H9 (cell line): ENCODE measurements around the gene GRM1. TPM values are rescaled to one million over a fixed set of nuclear protein-coding genes. Genes with fewer than 3 reads are reported as not detected.

ENCODE experiments used
- DNase-seq: peaks from one replicate; pipeline ENCODE4 v3.0.0-alpha.2; 2017
- H2AFZ ChIP-seq: one replicate; pipeline ENCODE4 v1.6.1; 2013; ENCODE audit warnings: mild to moderate bottlenecking, low read length, control low read depth, moderate library complexity
- H2AK5ac ChIP-seq: 2 replicates; pipeline ENCODE4 v1.6.1; 2013; ENCODE audit warnings: low read length, control low read depth, mixed read lengths; ENCODE audit not compliant: insufficient read length
- H2BK120ac ChIP-seq: one replicate; pipeline ENCODE4 v1.6.1; 2013; ENCODE audit warnings: low read depth, mild to moderate bottlenecking, low read length, control low read depth, inconsistent platforms; ENCODE audit not compliant: poor library complexity, severe bottlenecking
- H2BK12ac ChIP-seq: 2 replicates; pipeline ENCODE4 v1.6.1; 2013; ENCODE audit warnings: low read length, control low read depth, mixed read lengths, low read depth; ENCODE audit not compliant: insufficient read length
- H2BK15ac ChIP-seq: 2 replicates; pipeline ENCODE4 v1.6.1; 2013; ENCODE audit warnings: low read depth, low read length, control low read depth
- H2BK20ac ChIP-seq: one replicate; pipeline ENCODE4 v1.6.1; 2013; ENCODE audit warnings: low read depth, mild to moderate bottlenecking, low read length, control low read depth, inconsistent platforms; ENCODE audit not compliant: poor library complexity, severe bottlenecking
- H2BK5ac ChIP-seq: 2 replicates; pipeline ENCODE4 v1.6.1; 2013; ENCODE audit warnings: low read length, control low read depth, mixed read lengths; ENCODE audit not compliant: insufficient read length
- H3K14ac ChIP-seq: 2 replicates; pipeline ENCODE4 v1.6.1; 2013; ENCODE audit warnings: low read length, control low read depth; ENCODE audit not compliant: insufficient read depth
- H3K18ac ChIP-seq: 2 replicates; pipeline ENCODE4 v1.6.1; 2013; ENCODE audit warnings: low read depth, mild to moderate bottlenecking, mixed read lengths, low read length, control low read depth; ENCODE audit not compliant: insufficient read length
- H3K23ac ChIP-seq: 2 replicates; pipeline ENCODE4 v1.6.1; 2013; ENCODE audit warnings: low read length, control low read depth, mixed read lengths, low read depth; ENCODE audit not compliant: insufficient read length
- H3K23me2 ChIP-seq: 2 replicates; pipeline ENCODE4 v1.6.1; 2013; ENCODE audit warnings: low read depth, mild to moderate bottlenecking, mixed read lengths, low read length, control low read depth; ENCODE audit not compliant: insufficient read length, poor library complexity, severe bottlenecking
- H3K27ac ChIP-seq: 2 replicates; pipeline ENCODE4 v1.5.1; 2013; ENCODE audit warnings: low read length, control low read depth, mixed read lengths, low read depth; ENCODE audit not compliant: insufficient read length
- H3K27me3 ChIP-seq: 2 replicates; pipeline ENCODE4 v1.6.1; 2013; ENCODE audit warnings: low read length, control low read depth, inconsistent platforms; ENCODE audit not compliant: insufficient read depth
- H3K4ac ChIP-seq: 2 replicates; pipeline ENCODE4 v1.6.1; 2013; ENCODE audit warnings: low read depth, mild to moderate bottlenecking, control low read depth, inconsistent platforms, low read length, moderate library complexity
- H3K4me1 ChIP-seq: 2 replicates; pipeline ENCODE4 v1.6.1; 2013; ENCODE audit warnings: low read length, control low read depth, inconsistent platforms; ENCODE audit not compliant: insufficient read depth
- H3K4me2 ChIP-seq: 2 replicates; pipeline ENCODE4 v1.6.1; 2013; ENCODE audit warnings: low read length, control low read depth, mixed read lengths; ENCODE audit not compliant: insufficient read length, insufficient read depth
- H3K56ac ChIP-seq: 2 replicates; pipeline ENCODE4 v1.6.1; 2013; ENCODE audit warnings: low read depth, mild to moderate bottlenecking, mixed read lengths, low read length, control low read depth; ENCODE audit not compliant: insufficient read length
- H3K79me1 ChIP-seq: 2 replicates; pipeline ENCODE4 v1.6.1; 2013; ENCODE audit warnings: low read depth, mild to moderate bottlenecking, moderate library complexity, low read length, control low read depth, inconsistent platforms; ENCODE audit not compliant: insufficient read depth, poor library complexity, severe bottlenecking
- H3K79me2 ChIP-seq: 2 replicates; pipeline ENCODE4 v1.6.1; 2013; ENCODE audit warnings: low read length, control low read depth, inconsistent platforms; ENCODE audit not compliant: insufficient read depth
- H3K9ac ChIP-seq: 2 replicates; pipeline ENCODE4 v1.6.1; 2013; ENCODE audit warnings: low read length, control low read depth, mixed read lengths; ENCODE audit not compliant: insufficient read length; ENCODE audit errors: extremely low read depth
- H3K9me3 ChIP-seq: one replicate; pipeline ENCODE4 v1.6.1; 2013; ENCODE audit warnings: low read depth, low read length, inconsistent platforms; ENCODE audit not compliant: control insufficient read depth
- H3T11ph ChIP-seq: one replicate; pipeline ENCODE4 v1.6.1; 2013; ENCODE audit warnings: mild to moderate bottlenecking, low read length, control low read depth, inconsistent platforms
- H4K20me1 ChIP-seq: one replicate; pipeline ENCODE4 v1.6.1; 2013; ENCODE audit not compliant: control insufficient read depth, insufficient read length, insufficient read depth
- H4K5ac ChIP-seq: 2 replicates; pipeline ENCODE4 v1.6.1; 2013; ENCODE audit warnings: low read depth, mild to moderate bottlenecking, mixed read lengths, low read length, control low read depth; ENCODE audit not compliant: insufficient read length
- H4K8ac ChIP-seq: replicated peaks from 2 replicates; pipeline ENCODE4 v1.6.1; 2013; ENCODE audit warnings: low read length, control low read depth, mixed read lengths, low read depth; ENCODE audit not compliant: insufficient read length
- H4K91ac ChIP-seq: 2 replicates; pipeline ENCODE4 v1.6.1; 2013; ENCODE audit warnings: low read depth, mild to moderate bottlenecking, moderate library complexity, mixed read lengths, low read length, control low read depth; ENCODE audit not compliant: insufficient read length
- H3K27ac Mint-ChIP-seq, 3 experiments: 2 replicates in 2 of 3; 3 replicates in 1 of 3; pipeline ENCODE4 v1.8.0; 2020 to 2021; ENCODE audit warnings: mixed read lengths in 3 of 3, mild to moderate bottlenecking in 1 of 3, moderate library complexity in 1 of 3
- H3K27me3 Mint-ChIP-seq: 2 replicates; pipeline ENCODE4 v1.8.0; 2021; ENCODE audit warnings: low read depth, mild to moderate bottlenecking, moderate library complexity, mixed read lengths
- H3K36me3 Mint-ChIP-seq, 3 experiments: 2 replicates in 2 of 3; 3 replicates in 1 of 3; pipeline ENCODE4 v1.8.0; 2020 to 2021; ENCODE audit warnings: low read depth in 3 of 3, mixed read lengths in 3 of 3; ENCODE audit not compliant: insufficient read depth in 1 of 3
- H3K4me1 Mint-ChIP-seq, 2 experiments: 2 replicates each; pipeline ENCODE4 v1.8.0; 2020; ENCODE audit warnings: mixed read lengths in 2 of 2
- H3K4me3 Mint-ChIP-seq, 2 experiments: 2 replicates in 1 of 2; 3 replicates in 1 of 2; pipeline ENCODE4 v1.8.0; 2020 to 2021; ENCODE audit warnings: mild to moderate bottlenecking in 2 of 2, mixed read lengths in 2 of 2, moderate library complexity in 1 of 2
- H3K9me3 Mint-ChIP-seq, 2 experiments: 2 replicates in 1 of 2; 3 replicates in 1 of 2; pipeline ENCODE4 v1.8.0; 2020; ENCODE audit warnings: mild to moderate bottlenecking in 2 of 2, mixed read lengths in 2 of 2, moderate library complexity in 1 of 2
- total RNA-seq: library from RNA; stranded (reverse); gene quantifications from 2 replicates; pipeline ENCODE4 v1.2.1, GENCODE V29; 2021
- TF ChIP-seq, protein P1 (sequence below): fragments of 200-600 bp; sonication (generic); conservative IDR thresholded peaks from 3 replicates; pipeline ENCODE4 v1.8.0; 2021; ENCODE audit warnings: antibody characterized with exemption, mild to moderate bottlenecking

Gene GRM1
- total RNA-seq, 1 experiment from 2014 or later, result 0.39 TPM

DNA sequence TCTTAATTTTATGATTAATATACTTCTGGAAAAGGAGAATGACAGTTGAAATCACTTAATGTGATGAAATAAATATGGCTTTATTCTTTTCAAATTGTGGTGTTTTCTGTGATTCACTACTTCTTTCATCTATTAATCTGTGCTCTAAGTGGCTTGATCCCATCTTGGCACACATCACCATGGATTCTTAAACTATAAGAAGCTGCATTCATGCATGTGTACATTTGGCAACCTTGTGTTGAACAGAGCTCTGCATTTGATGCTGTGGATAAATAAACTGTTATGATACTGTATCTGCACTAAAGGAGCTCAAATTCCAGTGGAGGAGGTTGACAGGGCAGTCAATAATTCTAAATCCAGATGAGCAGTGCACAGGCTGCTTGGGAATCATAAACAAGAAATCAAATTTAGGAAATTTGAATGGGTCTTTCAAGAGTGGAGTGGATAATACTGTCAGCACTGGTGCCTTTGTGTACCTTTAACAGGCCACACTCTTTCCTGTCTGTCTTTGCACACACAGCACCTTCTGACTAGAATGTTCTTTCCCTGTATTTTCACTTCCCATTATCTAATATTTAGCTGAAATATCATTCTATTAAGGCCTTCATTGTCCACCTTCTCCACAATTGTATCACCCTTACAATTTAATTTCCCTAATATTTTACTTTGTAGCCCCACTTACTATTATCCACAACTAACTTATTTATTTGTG lies 252.9 kb downstream of the GRM1 start:
- DNase-seq, result no peak
- no peaks in the 10 kb centered on the region for H3K79me1 ChIP-seq
- no peaks in the 10 kb centered on the region for H3K79me2 ChIP-seq
- H2AFZ ChIP-seq, result no peak overlapping the region
- no peak overlapping the region for H3K56ac ChIP-seq
- no peak overlapping the region for H4K5ac ChIP-seq
- peaks cover 4% of the 10 kb centered on the region in 2 experiments; a peak in 2 of 4 replicates for H3K4me1 Mint-ChIP-seq
- H3T11ph ChIP-seq, result no peak overlapping the region
- H3K4ac ChIP-seq, result no peak overlapping the region
- no peak overlapping the region for H3K9ac ChIP-seq
- H2BK5ac ChIP-seq, result no peak overlapping the region
- no peaks in the 10 kb centered on the region for H4K20me1 ChIP-seq
- H4K91ac ChIP-seq, result no peak overlapping the region
- no peak overlapping the region for H3K23ac ChIP-seq
- H3K23me2 ChIP-seq, result no peaks in the 10 kb centered on the region
- no peak overlapping the region for H3K27ac ChIP-seq
- no peak overlapping the region for H2BK12ac ChIP-seq
- no peak overlapping the region for H3K18ac ChIP-seq
- H3K4me2 ChIP-seq, result no peak overlapping the region
- no peak overlapping the region for H2BK120ac ChIP-seq
- H3K4me1 ChIP-seq, result no peaks in the 10 kb centered on the region
- no peaks in the 10 kb centered on the region for H3K27me3 ChIP-seq
- no peaks in the 10 kb centered on the region for H3K9me3 Mint-ChIP-seq
- H3K4me3 Mint-ChIP-seq, result no peak overlapping the region
- H3K9me3 ChIP-seq, result no peaks in the 10 kb centered on the region
- H3K36me3 Mint-ChIP-seq, result no peaks in the 10 kb centered on the region
- no peak overlapping the region for H4K8ac ChIP-seq
- no peak overlapping the region for H2BK15ac ChIP-seq
- no peak overlapping the region for H3K14ac ChIP-seq
- H2BK20ac ChIP-seq, result no peak overlapping the region
- no peak overlapping the region for H2AK5ac ChIP-seq
- no peak overlapping the region for H3K27ac Mint-ChIP-seq
- H3K27me3 Mint-ChIP-seq, result no peaks in the 10 kb centered on the region
- TF ChIP-seq, protein P1, sequence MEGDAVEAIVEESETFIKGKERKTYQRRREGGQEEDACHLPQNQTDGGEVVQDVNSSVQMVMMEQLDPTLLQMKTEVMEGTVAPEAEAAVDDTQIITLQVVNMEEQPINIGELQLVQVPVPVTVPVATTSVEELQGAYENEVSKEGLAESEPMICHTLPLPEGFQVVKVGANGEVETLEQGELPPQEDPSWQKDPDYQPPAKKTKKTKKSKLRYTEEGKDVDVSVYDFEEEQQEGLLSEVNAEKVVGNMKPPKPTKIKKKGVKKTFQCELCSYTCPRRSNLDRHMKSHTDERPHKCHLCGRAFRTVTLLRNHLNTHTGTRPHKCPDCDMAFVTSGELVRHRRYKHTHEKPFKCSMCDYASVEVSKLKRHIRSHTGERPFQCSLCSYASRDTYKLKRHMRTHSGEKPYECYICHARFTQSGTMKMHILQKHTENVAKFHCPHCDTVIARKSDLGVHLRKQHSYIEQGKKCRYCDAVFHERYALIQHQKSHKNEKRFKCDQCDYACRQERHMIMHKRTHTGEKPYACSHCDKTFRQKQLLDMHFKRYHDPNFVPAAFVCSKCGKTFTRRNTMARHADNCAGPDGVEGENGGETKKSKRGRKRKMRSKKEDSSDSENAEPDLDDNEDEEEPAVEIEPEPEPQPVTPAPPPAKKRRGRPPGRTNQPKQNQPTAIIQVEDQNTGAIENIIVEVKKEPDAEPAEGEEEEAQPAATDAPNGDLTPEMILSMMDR, result no peak
